Measurements from ENCODE around the gene PLA2R1.
"Not testable (repeated sequence)": the region's sequence is repeated elsewhere in the genome, so short reads cannot be mapped to it uniquely, and the experiment has no call there.

PLA2R1 gene

GRCh38 chr2:159976527-159977160 lies 85.8 kb downstream of the PLA2R1 start:
- DNase-seq, result no peak

GRCh38 chr2:159973325-159973724 lies 89.1 kb downstream of the PLA2R1 start:
- no peak for DNase-seq

- no peak for DNase-seq
Measured at GRCh38 chr2:159971365-159972152, 90.9 kb downstream of the PLA2R1 start.

- DNase-seq, result not testable (repeated sequence)
Measured at GRCh38 chr2:159970548-159970947, 91.9 kb downstream of the PLA2R1 start.

GRCh38 chr2:159968279-159968900 lies 94.0 kb downstream of the PLA2R1 start:
- DNase-seq, result peak; percentile 64

- no peak for DNase-seq
Measured at GRCh38 chr2:159963700-159964099, 98.7 kb downstream of the PLA2R1 start.

GRCh38 chr2:159962513-159962912 lies 99.9 kb downstream of the PLA2R1 start:
- not testable (repeated sequence) for DNase-seq

- DNase-seq, result no peak
Measured at GRCh38 chr2:159961451-159961850, 101.0 kb downstream of the PLA2R1 start.

GRCh38 chr2:159961037-159961436 lies 101.4 kb downstream of the PLA2R1 start:
- DNase-seq, result no peak

GRCh38 chr2:159960414-159960813 lies 102.0 kb downstream of the PLA2R1 start:
- DNase-seq, result no peak

GRCh38 chr2:159959136-159959535 lies 103.3 kb downstream of the PLA2R1 start:
- DNase-seq, result no peak

- DNase-seq, result no peak
Measured at GRCh38 chr2:159953136-159953823, 109.1 kb downstream of the PLA2R1 start.

- DNase-seq, result peak; percentile 77
Measured at GRCh38 chr2:159946326-159946999, 116.0 kb downstream of the PLA2R1 start.

GRCh38 chr2:159944874-159945273 lies 117.5 kb downstream of the PLA2R1 start:
- DNase-seq, result no peak

- no peak for DNase-seq
Measured at GRCh38 chr2:159942146-159942545, 120.3 kb downstream of the PLA2R1 start.

- DNase-seq, result no peak
Measured at GRCh38 chr2:159941729-159942128, 120.7 kb downstream of the PLA2R1 start.

- no peak for DNase-seq
Measured at GRCh38 chr2:159939946-159940345, 122.5 kb downstream of the PLA2R1 start.

GRCh38 chr2:159938395-159938794 lies 124.0 kb downstream of the PLA2R1 start:
- DNase-seq, result no peak

GRCh38 chr2:159936471-159936870 lies 125.9 kb downstream of the PLA2R1 start:
- no peak for DNase-seq

- no peak for DNase-seq
Measured at GRCh38 chr2:159933727-159934049, 128.7 kb downstream of the PLA2R1 start.

GRCh38 chr2:159933040-159933726 lies 129.2 kb downstream of the PLA2R1 start:
- no peak for DNase-seq

GRCh38 chr2:159926695-159927094 lies 135.7 kb downstream of the PLA2R1 start:
- DNase-seq, result no peak

Data from retina (tissue), 1 donor.